Keratinocyte (primary cell): ENCODE measurements around the gene EFCAB13. TPM values are rescaled to one million over a fixed set of nuclear protein-coding genes. Genes with fewer than 3 reads are reported as not detected.

ENCODE experiments used
- DNase-seq: peaks from one replicate; pipeline ENCODE4 v3.0.0-alpha.2; 2011; ENCODE audit warnings: low read depth, missing footprints, low spot score
- FAIRE-seq: peaks from 2 replicates; lab custom pipeline; 2011; peaks lifted over from hg19 to GRCh38; lab: Jason Lieb, UNC
- H2AFZ ChIP-seq: 2 replicates; pipeline ENCODE4 v1.6.0; 2012; ENCODE audit warnings: low read length, control low read depth, inconsistent platforms; ENCODE audit not compliant: control insufficient read depth
- H3K27ac ChIP-seq: 2 replicates; pipeline ENCODE4 v1.5.1; 2011; ENCODE audit warnings: low read length; ENCODE audit not compliant: control insufficient read depth, insufficient read depth
- H3K27me3 ChIP-seq: 3 replicates; pipeline ENCODE4 v1.6.0; 2011; ENCODE audit warnings: low read length; ENCODE audit not compliant: control insufficient read depth, insufficient read depth; ENCODE audit errors: extremely low read depth
- H3K36me3 ChIP-seq, 2 experiments: 2 replicates in 1 of 2; 3 replicates in 1 of 2; pipeline ENCODE4 v1.5.1; 2011; ENCODE audit warnings: low read length in 2 of 2, mild to moderate bottlenecking in 1 of 2; ENCODE audit not compliant: control insufficient read depth in 2 of 2, insufficient read depth in 2 of 2; ENCODE audit errors: extremely low read depth in 1 of 2
- H3K4me1 ChIP-seq: 3 replicates; pipeline ENCODE4 v1.5.1; 2011; ENCODE audit warnings: low read length; ENCODE audit not compliant: control insufficient read depth, insufficient read depth; ENCODE audit errors: extremely low read depth
- H3K4me2 ChIP-seq: 3 replicates; pipeline ENCODE4 v1.6.0; 2011; ENCODE audit warnings: low read depth, low read length; ENCODE audit not compliant: control insufficient read depth, insufficient read depth; ENCODE audit errors: extremely low read depth
- H3K4me3 ChIP-seq, 3 experiments: fragments of 200-600 bp in 1 of 3; sonication (generic) in 1 of 3; 2 replicates in 2 of 3; 3 replicates in 1 of 3; pipeline ENCODE4 v1.5.1; 2011 to 2016; ENCODE audit warnings: low read length in 3 of 3, mild to moderate bottlenecking in 3 of 3, control low read depth in 2 of 3, inconsistent platforms in 1 of 3, low read depth in 1 of 3, mixed read lengths in 1 of 3, mixed run types in 1 of 3, moderate library complexity in 1 of 3; ENCODE audit not compliant: control insufficient read depth in 2 of 3, insufficient read depth in 2 of 3; ENCODE audit errors: extremely low read depth in 1 of 3
- H3K79me2 ChIP-seq: 2 replicates; pipeline ENCODE4 v1.6.0; 2012; ENCODE audit warnings: low read length; ENCODE audit not compliant: control insufficient read depth, insufficient read depth
- H3K9ac ChIP-seq: 3 replicates; pipeline ENCODE4 v1.6.0; 2011; ENCODE audit warnings: low read length; ENCODE audit not compliant: control insufficient read depth, insufficient read depth; ENCODE audit errors: extremely low read depth
- H3K9me1 ChIP-seq: 3 replicates; pipeline ENCODE4 v1.6.0; 2011; ENCODE audit warnings: low read length; ENCODE audit not compliant: control insufficient read depth, insufficient read depth; ENCODE audit errors: extremely low read depth
- H3K9me3 ChIP-seq: 2 replicates; pipeline ENCODE4 v1.5.1; 2012; ENCODE audit warnings: low read depth, low read length; ENCODE audit not compliant: control insufficient read depth
- H4K20me1 ChIP-seq: 3 replicates; pipeline ENCODE4 v1.6.0; 2011; ENCODE audit warnings: low read length; ENCODE audit not compliant: control insufficient read depth, insufficient read depth; ENCODE audit errors: extremely low read depth
- CTCF ChIP-seq, 3 experiments: IDR thresholded peaks in 1 of 3; conservative IDR thresholded peaks in 1 of 3; optimal IDR thresholded peaks in 1 of 3; 2 replicates in 2 of 3; 3 replicates in 1 of 3; pipeline versions ENCODE3 to v1.5.1; 2011; ENCODE audit warnings: low read length in 3 of 3, mild to moderate bottlenecking in 3 of 3, moderate library complexity in 2 of 3, control low read depth in 1 of 3, inconsistent platforms in 1 of 3; ENCODE audit not compliant: insufficient read depth in 2 of 3; ENCODE audit errors: extremely low read depth in 1 of 3
- EZH2 ChIP-seq: IDR thresholded peaks from one replicate; pipeline ENCODE4 v1.6.1; 2012; ENCODE audit warnings: inconsistent platforms, mild to moderate bottlenecking, low read length, moderate library complexity
- dilution Hi-C: fragments of 300-500 bp; cut with MboI; formaldehyde crosslinking; loops from one replicate; pipeline ENCODE4 v1.7.0; 2020; ENCODE audit warnings: low sequenced_read_pairs; ENCODE audit not compliant: extremely low pct_ligation_motif_present
- polyA plus RNA-seq, 5 experiments: library from polyadenylated mRNA; depleted of rRNA in 3 of 5; stranded (reverse) in 3 of 5; stranded (forward) in 1 of 5; unstranded in 1 of 5; fragments of >200 nt; gene quantifications; 1 replicate in 1 of 5; 2 replicates in 3 of 5; 3 replicates in 1 of 5; pipeline versions ENCODE4 v1.2.1 to v1.2.3, GENCODE V29; 2011 to 2012; ENCODE audit warnings: missing spikeins in 2 of 5, low read depth in 1 of 5, low replicate concordance in 1 of 5

EFCAB13 gene
- polyA plus RNA-seq, 1 donor (not counting 4 experiments of a cell fraction or from before 2014, with no cell fraction given): 0.63 TPM

GRCh38 chr17:47289302-47289701, 34.5 kb upstream of the EFCAB13 start:
- Histone ChIP-seq H3K27ac (no peak overlapping the region), H3K9me1 (no peaks in the 10 kb centered on the region), H3K4me2 (no peak overlapping the region), H2AFZ (no peak overlapping the region), H3K27me3 (peaks cover 45% of the 10 kb centered on the region), H3K79me2 (no peaks in the 10 kb centered on the region), H3K4me3 (no peak overlapping the region), H3K4me1 (no peaks in the 10 kb centered on the region), H3K36me3 (no peaks in the 10 kb centered on the region), H3K9me3 (no peaks in the 10 kb centered on the region), H4K20me1 (no peaks in the 10 kb centered on the region), H3K9ac (no peak overlapping the region)
- FAIRE-seq (no peak), DNase-seq (no peak)
- TF ChIP-seq EZH2: no peak
- TF ChIP-seq CTCF (optimal IDR thresholded peaks at IDR 0.05 in 1 of 3, IDR thresholded peaks at IDR 0.05 in 1 of 3, conservative IDR thresholded peaks at IDR 0.05 in 1 of 3; ENCODE audit: extremely low read depth in 1 of 3, insufficient read depth in 2 of 3, low read length in 3 of 3): no peak
- dilution Hi-C loops: no loop called here

GRCh38 chr17:47290870-47291241, 32.9 kb upstream of the EFCAB13 start:
- Histone ChIP-seq H3K9me3 (no peaks in the 10 kb centered on the region), H3K27ac (no peak overlapping the region)
- no peak for DNase-seq

More at GRCh38 chr17:47290870-47291241, 32.9 kb upstream of the EFCAB13 start:
- dilution Hi-C loops: no loop called here
- no peak for TF ChIP-seq CTCF (optimal IDR thresholded peaks at IDR 0.05 in 1 of 3, IDR thresholded peaks at IDR 0.05 in 1 of 3, conservative IDR thresholded peaks at IDR 0.05 in 1 of 3; ENCODE audit: extremely low read depth in 1 of 3, insufficient read depth in 2 of 3, low read length in 3 of 3)
- no peak for TF ChIP-seq EZH2
- no peak overlapping the region for H3K4me3 ChIP-seq
- H2AFZ ChIP-seq: no peak overlapping the region
- FAIRE-seq: no peak
- no peaks in the 10 kb centered on the region for H3K79me2 ChIP-seq
- no peak overlapping the region for H3K4me2 ChIP-seq
- no peaks in the 10 kb centered on the region for H3K36me3 ChIP-seq
- peaks cover 49% of the 10 kb centered on the region for H3K27me3 ChIP-seq
- H3K9me1 ChIP-seq: no peaks in the 10 kb centered on the region
- H3K4me1 ChIP-seq: no peaks in the 10 kb centered on the region
- no peak overlapping the region for H3K9ac ChIP-seq
- no peaks in the 10 kb centered on the region for H4K20me1 ChIP-seq
